Epithelial cell of prostate (primary cell): Measurements from ENCODE around the gene ACVR1B.

ENCODE experiments used
- DNase-seq: peaks from one replicate; pipeline ENCODE4 v3.0.0-alpha.2; 2011; ENCODE audit warnings: low read depth, low spot score
- H3K27ac ChIP-seq: fragments of 450-650 bp; 2 replicates; pipeline ENCODE4 v1.5.1; 2017; ENCODE audit warnings: mild to moderate bottlenecking

The ACVR1B gene

GRCh38 chr12:51951199-51951842 lies at the start of gene ACVR1B:
ACVR1B (plus strand) TSS chr12:51951699; CDS start chr12:51951744, 45 bp downstream.
- peak within 1 kb of the TSS; percentile 28 for H3K27ac ChIP-seq
- DNase-seq: peak; percentile 44

GRCh38 chr12:51901881-51902280 lies 49.6 kb upstream of the ACVR1B start:
- no peak for DNase-seq
- no peak overlapping the region for H3K27ac ChIP-seq

GRCh38 chr12:51904951-51905470 lies 46.5 kb upstream of the ACVR1B start:
- no peak overlapping the region for H3K27ac ChIP-seq
- no peak for DNase-seq

- no peak for DNase-seq
- H3K27ac ChIP-seq: no peak overlapping the region
These were observed 45.7 kb upstream of the ACVR1B start for GRCh38 chr12:51905471-51906429.

GRCh38 chr12:51906430-51907082 lies 44.9 kb upstream of the ACVR1B start:
- DNase-seq: no peak
- H3K27ac ChIP-seq: no peak overlapping the region

GRCh38 chr12:51907083-51907855 lies 44.2 kb upstream of the ACVR1B start, which contains the start of gene ACVRL1:
ACVRL1 (plus strand) TSS chr12:51907504; CDS start chr12:51912475, 4,971 bp downstream.
- DNase-seq: no peak
- no peak within 1 kb of the TSS for H3K27ac ChIP-seq

GRCh38 chr12:51907856-51908425 lies 43.6 kb upstream of the ACVR1B start:
- H3K27ac ChIP-seq: no peak overlapping the region
- no peak for DNase-seq

- no peak overlapping the region for H3K27ac ChIP-seq
- no peak for DNase-seq
These were observed 42.5 kb upstream of the ACVR1B start for GRCh38 chr12:51908876-51909592.

GRCh38 chr12:51910168-51910567 lies 41.3 kb upstream of the ACVR1B start:
- DNase-seq: no peak
- H3K27ac ChIP-seq: no peak overlapping the region

GRCh38 chr12:51910691-51911090 lies 40.8 kb upstream of the ACVR1B start:
- H3K27ac ChIP-seq: no peak overlapping the region
- no peak for DNase-seq

GRCh38 chr12:51911307-51911706 lies 40.2 kb upstream of the ACVR1B start:
- DNase-seq: no peak
- no peak overlapping the region for H3K27ac ChIP-seq

- DNase-seq: no peak
- no peak overlapping the region for H3K27ac ChIP-seq
These were observed 39.4 kb upstream of the ACVR1B start for GRCh38 chr12:51911788-51912711.

GRCh38 chr12:51913071-51914033 lies 38.1 kb upstream of the ACVR1B start:
- DNase-seq: no peak
- no peak overlapping the region for H3K27ac ChIP-seq

GRCh38 chr12:51914034-51914923 lies 37.2 kb upstream of the ACVR1B start:
- no peak overlapping the region for H3K27ac ChIP-seq
- DNase-seq: no peak

- no peak overlapping the region for H3K27ac ChIP-seq
- DNase-seq: no peak
These were observed 36.4 kb upstream of the ACVR1B start for GRCh38 chr12:51915003-51915625.
